K562 (cell line): ENCODE results near the gene CLCF1. TPM values are rescaled to one million over a fixed set of nuclear protein-coding genes. Genes with fewer than 3 reads are reported as not detected.

ENCODE experiments used
- BRF1 ChIP-seq: IDR thresholded peaks from 3 replicates; pipeline ENCODE4 v1.6.1; 2011; ENCODE audit warnings: borderline replicate concordance, mild to moderate bottlenecking; ENCODE audit not compliant: insufficient read length; ENCODE audit errors: extremely low read depth
- DPF2 ChIP-seq: fragments of 450-650 bp; IDR thresholded peaks from 2 replicates; pipeline ENCODE4 v1.6.1; 2016
- ELF1 ChIP-seq: fragments of 200-800 bp; sonication (Bioruptor generic); IDR thresholded peaks from 2 replicates; pipeline ENCODE4 v1.6.1; 2016; ENCODE audit warnings: missing genetic modification characterization, missing compliant biosample characterization
- HDAC6 ChIP-seq: IDR thresholded peaks from 2 replicates; pipeline ENCODE4 v1.6.1; 2012; ENCODE audit warnings: low read depth, mild to moderate bottlenecking, control low read depth, inconsistent platforms, low read length, moderate library complexity
- HDGF ChIP-seq: fragments of 450-650 bp; IDR thresholded peaks from 2 replicates; pipeline ENCODE4 v1.6.1; 2016
- HMG20A ChIP-seq: fragments of 450-650 bp; formaldehyde crosslinking; conservative IDR thresholded peaks from 2 replicates; pipeline ENCODE4 v1.4.0; 2020; ENCODE audit warnings: mild to moderate bottlenecking, mixed read lengths
- IFI16 ChIP-seq: fragments of 250-450 bp; sonication (Bioruptor Pico); IDR thresholded peaks from 2 replicates; pipeline ENCODE4 v2.1.2; 2022; ENCODE audit warnings: mild to moderate bottlenecking, inconsistent platforms
- IRF2 ChIP-seq: sonication (generic); formaldehyde crosslinking; IDR thresholded peaks from 2 replicates; pipeline ENCODE4 v1.8.1; 2022; ENCODE audit warnings: mild to moderate bottlenecking, missing genetic modification reagents
- KLF16 ChIP-seq: IDR thresholded peaks from 2 replicates; pipeline ENCODE4 v1.6.1; 2016; ENCODE audit warnings: antibody characterized with exemption
- NR1H2 ChIP-seq: sonication (generic); formaldehyde crosslinking; IDR thresholded peaks from 2 replicates; pipeline ENCODE4 v1.4.0; 2020; ENCODE audit warnings: mild to moderate bottlenecking, missing genetic modification reagents
- POLR2A ChIP-seq: fragments of 450-650 bp; conservative IDR thresholded peaks from 2 replicates; pipeline ENCODE4 v1.6.1; 2016
- RBM39 ChIP-seq: fragments of 200-400 bp; formaldehyde crosslinking; optimal IDR thresholded peaks from 2 replicates; pipeline ENCODE3; 2018; ENCODE audit warnings: low read depth, low read length
- TOE1 ChIP-seq, 2 experiments: fragments of 450-650 bp in 1 of 2; sonication (generic) in 1 of 2; formaldehyde crosslinking in 1 of 2; IDR thresholded peaks; 2 replicates each; pipeline versions ENCODE4 v1.7.1 to v1.8.0; 2016 to 2022; ENCODE audit warnings: borderline replicate concordance in 2 of 2, mild to moderate bottlenecking in 2 of 2, antibody characterized with exemption in 1 of 2, inconsistent platforms in 1 of 2, low read depth in 1 of 2, missing genetic modification reagents in 1 of 2, moderate library complexity in 1 of 2
- XRCC4 ChIP-seq: IDR thresholded peaks from one replicate; pipeline ENCODE4 v1.6.1; 2011; ENCODE audit not compliant: insufficient read depth, insufficient read length; ENCODE audit errors: extremely low read depth
- ZFP30 ChIP-seq: fragments of 250-450 bp; sonication (Bioruptor Pico); IDR thresholded peaks from 2 replicates; pipeline ENCODE4 v1.8.0; 2022; ENCODE audit warnings: moderate library complexity, mild to moderate bottlenecking, inconsistent platforms, borderline replicate concordance
- ZNF232 ChIP-seq: sonication (generic); formaldehyde crosslinking; IDR thresholded peaks from 2 replicates; pipeline ENCODE4 v1.8.0; 2022; ENCODE audit warnings: mild to moderate bottlenecking, missing genetic modification reagents
- polyA plus RNA-seq, 8 experiments: library from polyadenylated mRNA; depleted of rRNA in 4 of 8; stranded (reverse) in 5 of 8; unstranded in 3 of 8; fragments of >200 nt; fragmentation: Nextera tagmentation in 2 of 8; fragmentation: Illumina TruSeq in 1 of 8; extraction: Ambion mirVana in 2 of 8; extraction: Trizol in 1 of 8; gene quantifications; 2 replicates each; pipeline versions ENCODE4 v1.2.1 to v1.2.3, GENCODE V29; 2011 to 2014; ENCODE audit warnings: inconsistent platforms in 1 of 8, missing spikeins in 1 of 8
- total RNA-seq, 7 experiments: library from RNA; depleted of rRNA in 6 of 7; stranded (reverse); fragments of >200 nt in 6 of 7; fragmentation: Illumina TruSeq in 2 of 7; extraction: Trizol in 2 of 7; gene quantifications; 2 replicates each; pipeline versions ENCODE4 v1.2.1 to v1.2.3, GENCODE V29; 2011 to 2021; ENCODE audit warnings: low replicate concordance in 1 of 7
- TF ChIP-seq, protein P1 (sequence below): fragments of 450-650 bp; IDR thresholded peaks from 2 replicates; pipeline ENCODE4 v1.7.0; 2016; ENCODE audit warnings: borderline replicate concordance
- TF ChIP-seq, protein P2 (sequence below): fragments of 150-350 bp; IDR thresholded peaks from 2 replicates; pipeline ENCODE4 v1.6.1; 2014; ENCODE audit warnings: low read depth, mild to moderate bottlenecking, low read length, borderline replicate concordance
- TF ChIP-seq, protein P3 (sequence below): fragments of 250-450 bp; sonication (Bioruptor Pico); IDR thresholded peaks from 2 replicates; pipeline ENCODE4 v1.8.0; 2021; ENCODE audit warnings: mild to moderate bottlenecking, moderate library complexity
- TF ChIP-seq, protein P4 (sequence below): fragments of 250-450 bp; sonication (Bioruptor Pico); IDR thresholded peaks from 2 replicates; pipeline ENCODE4 v1.4.0; 2020; ENCODE audit warnings: mild to moderate bottlenecking

Gene CLCF1
- total and polyA plus RNA-seq, 9 of the 15 experiments (the other 6 are each of a cell fraction or from before 2014, with no cell fraction given), result 0.49 to 5.8 (median 3.0) TPM

DNA sequence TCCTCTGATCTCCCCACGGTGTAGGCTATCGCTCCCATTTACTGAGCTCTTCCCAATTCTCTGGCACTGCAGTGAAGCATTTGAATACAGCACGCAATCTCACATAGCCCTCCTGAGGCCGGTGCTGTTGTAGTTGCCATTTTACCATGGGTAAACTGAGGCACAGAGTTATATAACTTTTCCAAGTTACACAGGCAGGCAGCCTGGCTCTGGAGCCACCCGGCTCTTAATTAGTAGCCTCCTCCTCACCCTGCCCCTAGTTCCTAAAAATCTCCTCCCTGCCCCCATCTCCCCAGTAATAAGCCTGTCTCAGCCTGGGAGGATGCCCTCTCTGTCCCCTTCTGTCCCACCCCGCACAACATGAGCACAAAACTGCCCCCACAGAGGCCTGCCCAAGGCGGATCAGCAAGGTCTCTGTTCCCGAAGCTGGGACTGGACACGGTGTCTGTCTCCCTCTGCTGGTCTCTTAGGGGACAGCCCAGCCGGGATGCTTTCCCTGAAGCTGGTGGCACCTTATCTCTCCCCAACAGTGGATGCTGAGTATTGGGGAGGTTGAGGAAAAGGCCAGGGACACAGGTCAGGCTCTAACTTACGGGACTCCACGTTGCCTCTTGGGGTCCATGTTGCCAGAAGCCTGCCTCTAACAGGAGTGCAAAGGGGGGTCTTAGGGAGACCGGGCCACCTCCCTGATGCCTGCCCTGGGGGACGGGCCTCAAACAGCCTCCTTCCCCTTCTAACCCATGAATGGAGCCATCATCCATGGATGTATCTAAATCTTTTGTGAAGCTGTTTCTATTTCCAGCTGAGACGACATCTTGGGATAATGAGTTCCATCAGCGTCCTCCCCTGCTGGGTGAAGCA is 9.1 kb upstream of the CLCF1 start (continued):
- TF ChIP-seq, protein P1, sequence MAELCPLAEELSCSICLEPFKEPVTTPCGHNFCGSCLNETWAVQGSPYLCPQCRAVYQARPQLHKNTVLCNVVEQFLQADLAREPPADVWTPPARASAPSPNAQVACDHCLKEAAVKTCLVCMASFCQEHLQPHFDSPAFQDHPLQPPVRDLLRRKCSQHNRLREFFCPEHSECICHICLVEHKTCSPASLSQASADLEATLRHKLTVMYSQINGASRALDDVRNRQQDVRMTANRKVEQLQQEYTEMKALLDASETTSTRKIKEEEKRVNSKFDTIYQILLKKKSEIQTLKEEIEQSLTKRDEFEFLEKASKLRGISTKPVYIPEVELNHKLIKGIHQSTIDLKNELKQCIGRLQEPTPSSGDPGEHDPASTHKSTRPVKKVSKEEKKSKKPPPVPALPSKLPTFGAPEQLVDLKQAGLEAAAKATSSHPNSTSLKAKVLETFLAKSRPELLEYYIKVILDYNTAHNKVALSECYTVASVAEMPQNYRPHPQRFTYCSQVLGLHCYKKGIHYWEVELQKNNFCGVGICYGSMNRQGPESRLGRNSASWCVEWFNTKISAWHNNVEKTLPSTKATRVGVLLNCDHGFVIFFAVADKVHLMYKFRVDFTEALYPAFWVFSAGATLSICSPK, result no peak
- TF ChIP-seq IRF2 (CRISPR knock-in tag) (no peak), HDAC6 (no peak), XRCC4 (no peak), POLR2A (no peak), KLF16 (0 out of 2 replicates have a peak, but pooled peaks have one; percentile 26), IFI16 (CRISPR knock-in tag) (no peak), HMG20A (CRISPR knock-in tag) (no peak), TOE1 (IDR thresholded peaks at IDR 0.05; ENCODE audit: borderline replicate concordance) (no peak; the same call in 1 of the 2 replicates), TOE1 (CRISPR knock-in tag; IDR thresholded peaks at IDR 0.05; ENCODE audit: borderline replicate concordance, low read depth) (no peak), NR1H2 (no peak), RBM39 (peak; percentile 51), HDGF (peak; percentile 88), ELF1 (no peak), BRF1 (no peak), DPF2 (no peak), ZNF232 (no peak), ZFP30 (CRISPR knock-in tag) (no peak)
- TF ChIP-seq, protein P2, sequence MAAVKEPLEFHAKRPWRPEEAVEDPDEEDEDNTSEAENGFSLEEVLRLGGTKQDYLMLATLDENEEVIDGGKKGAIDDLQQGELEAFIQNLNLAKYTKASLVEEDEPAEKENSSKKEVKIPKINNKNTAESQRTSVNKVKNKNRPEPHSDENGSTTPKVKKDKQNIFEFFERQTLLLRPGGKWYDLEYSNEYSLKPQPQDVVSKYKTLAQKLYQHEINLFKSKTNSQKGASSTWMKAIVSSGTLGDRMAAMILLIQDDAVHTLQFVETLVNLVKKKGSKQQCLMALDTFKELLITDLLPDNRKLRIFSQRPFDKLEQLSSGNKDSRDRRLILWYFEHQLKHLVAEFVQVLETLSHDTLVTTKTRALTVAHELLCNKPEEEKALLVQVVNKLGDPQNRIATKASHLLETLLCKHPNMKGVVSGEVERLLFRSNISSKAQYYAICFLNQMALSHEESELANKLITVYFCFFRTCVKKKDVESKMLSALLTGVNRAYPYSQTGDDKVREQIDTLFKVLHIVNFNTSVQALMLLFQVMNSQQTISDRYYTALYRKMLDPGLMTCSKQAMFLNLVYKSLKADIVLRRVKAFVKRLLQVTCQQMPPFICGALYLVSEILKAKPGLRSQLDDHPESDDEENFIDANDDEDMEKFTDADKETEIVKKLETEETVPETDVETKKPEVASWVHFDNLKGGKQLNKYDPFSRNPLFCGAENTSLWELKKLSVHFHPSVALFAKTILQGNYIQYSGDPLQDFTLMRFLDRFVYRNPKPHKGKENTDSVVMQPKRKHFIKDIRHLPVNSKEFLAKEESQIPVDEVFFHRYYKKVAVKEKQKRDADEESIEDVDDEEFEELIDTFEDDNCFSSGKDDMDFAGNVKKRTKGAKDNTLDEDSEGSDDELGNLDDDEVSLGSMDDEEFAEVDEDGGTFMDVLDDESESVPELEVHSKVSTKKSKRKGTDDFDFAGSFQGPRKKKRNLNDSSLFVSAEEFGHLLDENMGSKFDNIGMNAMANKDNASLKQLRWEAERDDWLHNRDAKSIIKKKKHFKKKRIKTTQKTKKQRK, result no peak
- TF ChIP-seq, protein P3, sequence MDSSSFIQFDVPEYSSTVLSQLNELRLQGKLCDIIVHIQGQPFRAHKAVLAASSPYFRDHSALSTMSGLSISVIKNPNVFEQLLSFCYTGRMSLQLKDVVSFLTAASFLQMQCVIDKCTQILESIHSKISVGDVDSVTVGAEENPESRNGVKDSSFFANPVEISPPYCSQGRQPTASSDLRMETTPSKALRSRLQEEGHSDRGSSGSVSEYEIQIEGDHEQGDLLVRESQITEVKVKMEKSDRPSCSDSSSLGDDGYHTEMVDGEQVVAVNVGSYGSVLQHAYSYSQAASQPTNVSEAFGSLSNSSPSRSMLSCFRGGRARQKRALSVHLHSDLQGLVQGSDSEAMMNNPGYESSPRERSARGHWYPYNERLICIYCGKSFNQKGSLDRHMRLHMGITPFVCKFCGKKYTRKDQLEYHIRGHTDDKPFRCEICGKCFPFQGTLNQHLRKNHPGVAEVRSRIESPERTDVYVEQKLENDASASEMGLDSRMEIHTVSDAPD, result no peak
- TF ChIP-seq, protein P4, sequence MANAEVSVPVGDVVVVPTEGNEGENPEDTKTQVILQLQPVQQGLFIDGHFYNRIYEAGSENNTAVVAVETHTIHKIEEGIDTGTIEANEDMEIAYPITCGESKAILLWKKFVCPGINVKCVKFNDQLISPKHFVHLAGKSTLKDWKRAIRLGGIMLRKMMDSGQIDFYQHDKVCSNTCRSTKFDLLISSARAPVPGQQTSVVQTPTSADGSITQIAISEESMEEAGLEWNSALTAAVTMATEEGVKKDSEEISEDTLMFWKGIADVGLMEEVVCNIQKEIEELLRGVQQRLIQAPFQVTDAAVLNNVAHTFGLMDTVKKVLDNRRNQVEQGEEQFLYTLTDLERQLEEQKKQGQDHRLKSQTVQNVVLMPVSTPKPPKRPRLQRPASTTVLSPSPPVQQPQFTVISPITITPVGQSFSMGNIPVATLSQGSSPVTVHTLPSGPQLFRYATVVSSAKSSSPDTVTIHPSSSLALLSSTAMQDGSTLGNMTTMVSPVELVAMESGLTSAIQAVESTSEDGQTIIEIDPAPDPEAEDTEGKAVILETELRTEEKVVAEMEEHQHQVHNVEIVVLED (CRISPR knock-in tag), result no peak
